HTR-8/SVneo (cell line): Measurements from ENCODE around the gene PRLR.

Source experiments
- DNase-seq: peaks from one replicate; pipeline ENCODE4 v3.0.0; 2011; ENCODE audit warnings: low spot score, mixed read lengths; ENCODE audit not compliant: insufficient read length
- FAIRE-seq: peaks from 2 replicates; lab custom pipeline; 2011; peaks lifted over from hg19 to GRCh38; lab: Jason Lieb, UNC

PRLR gene

DNA sequence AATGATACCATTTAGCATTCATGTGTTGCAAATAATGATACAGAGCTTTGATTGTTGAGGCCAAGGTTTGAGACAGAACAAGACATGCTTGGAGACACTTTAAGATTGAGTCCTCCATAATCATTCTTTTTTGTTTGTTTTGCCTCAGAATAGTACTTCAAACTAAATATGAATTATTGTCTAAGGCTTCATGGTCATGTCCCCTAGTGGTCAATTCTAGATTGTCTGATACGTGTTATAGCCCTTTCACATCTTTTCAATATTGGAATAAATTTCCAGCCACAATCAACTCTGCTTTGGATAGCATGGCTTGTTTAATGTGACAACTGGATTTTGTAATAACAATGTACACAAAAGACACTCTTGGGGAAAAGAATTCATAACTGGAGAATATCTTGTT lies 64.2 kb downstream of the PRLR start:
- no peak for DNase-seq
- no peak for FAIRE-seq

DNA sequence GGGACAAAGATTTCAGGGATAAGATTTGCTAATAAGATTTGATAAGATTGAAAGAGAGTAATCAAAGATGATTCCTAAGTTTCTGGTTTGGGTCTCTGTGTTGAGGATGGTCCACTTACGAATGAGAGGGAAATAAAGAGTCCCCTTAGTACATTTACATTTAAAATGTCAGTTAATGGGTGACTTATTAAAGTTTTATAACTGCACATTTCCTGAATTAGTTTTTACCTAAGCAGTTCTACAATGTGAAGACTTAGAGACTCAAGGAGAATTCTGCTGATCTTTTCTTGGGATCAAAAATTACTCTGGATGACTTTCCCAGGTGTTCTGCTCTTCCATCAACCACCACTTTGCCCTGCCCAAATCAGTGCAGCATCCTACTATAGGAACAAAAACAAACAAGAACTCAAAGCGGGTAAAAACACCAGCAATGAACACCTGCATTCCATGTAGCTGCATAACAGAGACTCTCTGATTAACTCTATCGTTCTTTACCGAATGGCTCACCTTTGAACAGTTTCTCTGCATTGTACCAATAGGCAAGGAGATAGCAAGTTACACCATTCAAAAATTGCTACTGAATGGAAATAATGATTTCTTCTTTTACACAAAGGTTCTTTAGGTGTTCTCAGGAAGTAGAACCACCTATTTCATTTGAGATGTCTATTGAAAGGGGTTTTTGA lies 65.3 kb downstream of the PRLR start:
- FAIRE-seq (no peak), DNase-seq (no peak)

DNA sequence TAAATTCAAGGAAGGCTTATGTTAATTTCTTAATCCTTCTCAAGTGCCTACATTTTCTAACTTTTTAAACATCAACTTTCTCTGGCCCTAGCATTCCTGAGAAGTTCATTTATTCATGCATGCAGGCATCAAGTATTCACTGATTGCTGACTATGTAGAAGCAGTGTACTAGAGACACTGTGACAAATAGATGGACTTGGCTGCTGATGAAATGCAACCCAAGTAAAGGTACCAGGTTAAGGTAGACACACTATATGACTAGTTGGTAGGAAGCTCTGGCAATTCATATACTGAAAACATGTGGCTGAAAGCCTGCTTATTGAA lies 66.6 kb downstream of the PRLR start:
- FAIRE-seq = no peak
- no peak for DNase-seq

DNA sequence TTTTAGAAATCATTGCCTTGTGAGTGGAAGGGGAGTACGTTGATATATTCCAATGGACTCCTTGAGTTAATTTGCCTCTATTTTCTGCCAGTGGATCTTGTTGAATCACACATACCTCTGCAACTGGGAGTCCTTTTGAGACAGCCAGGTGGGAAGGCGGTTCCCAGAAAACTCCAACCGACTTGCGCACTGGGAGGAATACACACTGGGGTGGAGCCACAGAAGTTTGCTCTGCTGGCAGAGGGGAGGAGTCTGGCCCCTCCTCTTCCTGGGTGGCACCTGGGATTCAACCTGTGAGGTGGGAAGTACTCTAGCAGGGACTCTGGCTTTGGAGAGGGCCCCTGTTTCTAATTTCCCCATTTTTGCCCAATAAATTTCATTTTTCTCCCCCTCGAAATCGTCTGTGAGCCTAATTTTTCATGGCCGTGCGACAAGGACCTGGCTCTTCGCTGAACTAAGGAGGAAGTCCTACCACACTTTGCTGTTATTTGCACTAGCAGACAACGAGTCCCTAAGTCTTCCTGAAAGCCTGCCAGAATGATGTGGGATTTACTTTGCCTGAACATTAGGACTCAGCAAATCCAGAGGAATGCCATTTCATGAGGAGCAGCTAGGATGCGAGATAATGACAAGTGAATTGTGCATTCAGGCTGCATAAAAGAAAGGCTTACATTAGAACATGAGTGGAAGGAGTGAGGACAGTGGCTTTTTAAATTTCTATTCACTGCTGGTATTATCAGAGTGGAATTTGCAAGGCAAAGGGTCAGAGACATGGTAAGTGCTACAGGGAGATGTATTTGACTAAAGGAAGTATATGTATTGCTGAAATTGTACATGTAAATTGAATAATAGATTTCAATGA lies 67.2 kb downstream of the PRLR start:
- FAIRE-seq = no peak
- DNase-seq = no peak

DNA sequence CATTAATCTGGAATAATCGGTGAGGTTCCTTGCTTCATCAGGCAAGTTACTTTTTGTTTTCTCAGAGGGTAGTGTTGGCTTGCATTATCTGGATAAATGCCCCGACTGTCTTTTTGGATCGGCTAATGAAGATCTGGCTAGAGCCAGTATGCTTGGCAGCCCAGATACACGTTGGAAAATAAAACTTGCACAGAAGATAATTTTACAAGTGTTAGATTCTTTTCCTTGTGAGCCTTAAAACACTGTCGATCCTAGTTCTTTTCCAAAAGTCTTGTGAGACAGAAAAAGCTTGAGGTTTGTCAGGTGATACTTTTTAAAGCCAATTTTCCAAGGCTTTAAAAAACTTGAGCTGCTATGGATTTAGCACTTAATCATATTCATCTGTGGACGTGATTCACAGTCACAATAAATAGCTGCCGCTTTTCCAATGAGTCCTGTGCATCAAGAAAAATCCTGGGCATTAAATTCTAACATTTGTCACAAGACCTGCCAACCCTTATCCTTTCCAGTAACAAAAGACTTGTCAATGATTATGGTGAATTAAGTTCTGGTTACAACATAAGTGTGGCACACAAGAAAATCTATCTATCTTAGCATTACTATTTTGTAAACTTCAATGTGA lies 68.5 kb downstream of the PRLR start:
- FAIRE-seq (no peak), DNase-seq (no peak)

DNA sequence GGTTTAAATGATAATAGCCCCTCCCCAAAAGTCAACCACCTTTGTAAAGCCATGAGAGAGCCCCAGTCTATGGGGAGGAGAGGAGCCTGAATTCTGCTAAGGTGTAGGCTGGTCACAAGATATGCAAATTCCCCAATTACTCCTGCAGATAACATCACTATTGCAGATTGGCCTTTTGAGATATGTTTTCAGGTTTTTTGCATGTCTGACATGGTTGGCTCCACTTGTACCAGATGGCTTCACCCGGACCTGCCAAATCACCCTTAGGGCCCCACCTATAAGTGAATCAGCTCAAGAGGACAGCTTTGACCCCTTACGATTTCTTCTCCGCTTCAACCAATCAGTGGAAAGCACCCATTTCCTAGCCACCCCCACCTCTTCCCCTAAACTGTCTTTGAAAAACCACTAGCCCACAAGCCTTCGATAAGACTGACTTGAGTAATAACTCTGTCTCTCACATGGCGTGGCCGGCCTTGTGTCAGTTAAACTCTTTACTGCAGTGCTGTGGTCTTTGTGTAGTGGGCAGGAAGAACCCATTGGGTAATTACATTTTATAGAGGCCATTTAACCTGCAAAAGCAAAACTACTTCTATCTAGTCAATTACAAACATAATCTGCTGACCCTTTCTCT lies 69.7 kb downstream of the PRLR start:
- DNase-seq (no peak), FAIRE-seq (no peak)

DNA sequence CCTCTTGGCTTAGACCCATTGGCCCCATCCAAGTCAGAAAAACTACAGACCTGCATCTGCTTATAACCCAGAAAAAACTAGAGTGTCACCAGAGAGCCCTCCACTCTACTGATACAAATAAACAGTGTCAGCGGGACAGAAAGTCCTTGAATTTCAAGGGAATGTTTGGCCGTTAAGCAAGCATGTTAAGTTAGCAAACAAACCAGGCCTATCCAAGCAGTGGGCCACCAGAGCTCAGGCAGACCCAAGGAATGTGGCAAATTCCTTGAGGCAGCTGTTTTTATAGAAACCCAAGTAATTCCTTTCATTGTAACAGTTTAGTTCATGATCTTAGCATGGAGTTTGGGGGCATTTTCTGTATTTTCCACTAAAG lies 70.9 kb downstream of the PRLR start:
- FAIRE-seq (no peak), DNase-seq (no peak)

DNA sequence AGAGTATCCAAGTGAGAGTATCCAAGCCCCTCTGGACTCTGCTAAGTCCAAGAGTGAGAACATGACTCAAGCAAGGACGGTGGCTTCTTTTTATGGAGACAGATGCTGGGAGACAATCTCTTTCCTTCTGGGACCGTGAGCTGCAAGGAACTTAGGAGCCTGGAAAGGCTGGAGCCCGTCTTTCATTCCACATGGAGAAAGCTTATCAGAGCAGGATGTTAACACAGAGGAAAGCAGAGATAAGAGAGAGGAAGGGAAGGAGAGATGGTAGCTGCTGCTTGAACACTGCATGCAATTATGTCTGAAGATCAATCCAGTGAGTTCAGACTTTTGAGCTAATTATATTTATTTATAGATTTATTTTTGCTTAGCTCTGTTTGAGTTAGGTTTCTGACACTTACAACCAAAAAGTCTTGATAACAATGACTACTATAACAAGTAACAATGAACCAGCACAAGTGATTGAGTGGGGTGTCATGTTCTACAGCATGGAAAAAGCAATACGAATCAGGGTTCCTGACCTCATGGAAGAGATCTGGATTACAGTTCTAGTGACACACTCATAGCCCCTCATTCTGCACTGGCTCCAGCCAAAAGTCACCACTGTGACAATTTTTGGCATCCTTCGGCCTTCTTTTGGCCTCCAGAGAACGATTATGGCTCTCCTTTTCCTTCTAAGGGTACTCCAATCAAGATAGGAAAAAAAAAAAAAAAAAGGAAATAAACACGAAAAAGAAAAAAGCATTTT lies 71.5 kb downstream of the PRLR start:
- FAIRE-seq (no peak), DNase-seq (no peak)

DNA sequence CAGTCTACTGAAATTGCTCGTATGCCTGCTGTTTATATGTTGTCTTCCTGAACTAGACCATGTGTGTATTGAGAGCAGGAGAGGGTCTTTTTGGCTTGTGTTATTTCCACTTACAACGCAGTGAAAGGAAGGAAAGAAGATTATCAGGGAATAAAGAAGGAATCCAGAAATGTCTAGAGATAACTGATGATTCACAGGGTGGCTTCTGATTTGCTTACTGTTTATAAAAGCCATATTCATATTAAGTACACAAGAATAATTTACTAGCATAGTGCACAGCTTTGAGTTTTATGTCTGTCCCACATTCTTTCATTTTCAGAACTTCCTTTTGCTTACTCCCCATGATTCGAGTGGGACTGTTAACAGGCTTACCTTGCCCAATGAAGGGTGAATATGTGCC lies 72.1 kb downstream of the PRLR start:
- DNase-seq = no peak
- no peak for FAIRE-seq

DNA sequence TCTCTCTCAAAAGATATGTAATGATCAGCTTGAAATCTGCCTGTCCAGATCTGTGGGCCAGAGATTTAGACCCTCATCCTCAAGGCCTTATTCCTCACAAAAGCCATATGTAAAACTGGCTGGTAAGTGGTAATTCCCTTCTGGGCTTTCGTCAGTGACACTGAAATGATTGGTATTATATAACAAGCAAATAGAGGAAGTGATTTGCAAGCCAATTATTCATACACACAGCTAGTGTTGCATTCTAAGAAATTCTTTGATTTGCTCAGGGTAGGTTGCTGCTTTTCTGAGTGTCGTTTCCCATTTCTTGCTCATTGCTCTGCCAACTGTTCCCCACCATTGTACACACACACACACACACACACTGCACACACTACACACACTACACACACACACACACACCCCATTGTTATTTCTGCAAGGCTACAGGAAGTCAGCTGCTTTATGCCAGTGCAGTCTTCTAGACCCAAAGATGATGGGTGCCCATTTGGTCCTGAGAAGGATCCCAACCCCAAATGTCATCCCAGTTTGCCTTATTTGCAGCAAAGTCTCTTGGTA lies 76.8 kb downstream of the PRLR start:
- FAIRE-seq (peak; percentile 86), DNase-seq (no peak)

DNA sequence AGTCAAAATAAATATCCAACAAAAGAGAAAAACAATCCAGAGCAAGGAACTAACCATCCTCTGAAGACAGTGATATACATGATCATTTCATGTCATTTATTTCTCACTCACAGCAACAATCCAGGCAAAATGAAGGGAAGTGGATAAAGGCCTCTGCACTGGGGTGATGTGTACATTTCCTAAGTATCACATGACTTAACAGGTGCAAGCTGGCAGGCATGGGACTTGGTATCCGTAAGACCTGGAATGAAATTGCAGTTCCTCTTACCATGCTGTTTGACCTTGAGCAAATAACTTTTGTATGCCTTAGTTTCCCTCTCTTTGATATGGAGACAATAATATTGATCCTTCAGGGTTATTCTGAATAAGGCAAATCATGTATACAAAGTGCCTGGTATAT lies 77.6 kb downstream of the PRLR start:
- FAIRE-seq = peak; percentile 44
- DNase-seq = no peak

DNA sequence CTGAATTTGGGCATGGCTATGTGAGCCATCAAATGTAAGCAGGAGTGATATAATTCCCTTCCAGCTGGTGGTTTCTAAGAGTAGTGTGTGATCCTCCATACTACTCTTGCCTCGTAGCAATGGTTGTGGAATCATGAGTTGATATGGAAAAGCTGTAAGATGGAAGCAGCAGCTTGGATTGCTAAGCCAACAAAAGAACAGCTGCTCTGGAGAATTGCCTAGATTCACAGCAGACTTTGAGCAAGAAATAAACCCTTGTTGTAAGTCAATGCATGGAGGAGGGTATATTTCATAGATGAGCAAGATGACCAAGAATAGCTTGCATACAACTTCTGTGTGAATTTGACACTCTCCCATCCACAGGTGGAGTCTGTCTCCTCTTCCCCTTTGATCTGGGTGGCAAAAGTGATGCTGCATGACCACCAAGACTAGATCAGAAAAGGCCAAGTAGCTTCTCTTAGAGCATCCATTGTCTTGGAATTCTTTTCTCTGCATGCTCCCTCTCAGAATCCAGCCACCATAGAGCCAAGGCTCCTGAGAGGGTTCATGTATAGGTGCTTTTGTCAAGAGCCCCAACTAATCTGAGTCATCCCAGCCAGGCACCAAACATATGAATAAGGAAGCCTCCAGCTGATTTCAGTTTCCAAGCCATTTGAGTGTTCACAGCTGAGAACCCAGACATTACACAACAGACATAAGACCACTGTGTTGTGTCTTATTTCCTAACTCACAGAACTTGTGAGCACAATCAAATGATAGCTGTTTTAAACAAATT lies 79.0 kb downstream of the PRLR start:
- DNase-seq (no peak), FAIRE-seq (peak; percentile 67)

DNA sequence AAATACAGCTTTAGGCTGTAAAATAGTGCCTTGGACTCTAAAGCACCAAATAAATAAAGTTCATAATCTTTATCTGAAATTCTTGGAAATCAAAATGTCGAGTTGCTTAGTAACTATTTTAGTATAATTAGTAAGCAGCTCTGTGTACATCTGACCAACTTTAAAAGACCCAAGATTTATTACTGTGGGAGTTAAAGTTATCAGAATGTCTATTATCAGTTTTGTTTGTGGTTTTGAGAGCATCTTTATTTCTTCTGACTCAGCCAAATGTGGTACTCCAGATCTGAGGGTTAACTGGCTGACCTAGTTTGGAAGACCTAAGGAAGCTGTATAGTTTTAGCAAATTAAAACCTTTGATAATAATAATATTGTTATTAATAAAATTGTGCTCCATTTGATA lies 81.2 kb downstream of the PRLR start:
- DNase-seq (no peak), FAIRE-seq (no peak)

DNA sequence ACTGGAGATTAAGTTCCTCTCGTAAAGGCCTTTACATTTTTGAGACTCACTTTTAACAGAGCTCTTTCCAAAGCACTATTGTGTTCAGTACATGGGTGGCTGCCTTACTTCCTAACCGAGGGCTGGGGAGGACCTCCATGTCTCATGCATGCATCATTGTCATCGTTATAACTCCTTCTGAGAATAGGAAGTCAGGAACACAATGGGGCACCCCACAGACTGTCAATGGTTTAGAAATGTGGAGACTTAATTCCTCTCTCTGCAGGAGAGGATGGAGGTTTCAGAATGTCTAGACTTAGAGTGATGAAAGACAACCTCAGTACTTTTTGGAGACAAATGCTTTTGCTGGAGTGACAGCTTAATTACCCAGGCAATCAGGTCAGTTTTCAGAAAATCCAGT lies 83.9 kb downstream of the PRLR start:
- no peak for DNase-seq
- FAIRE-seq = no peak

DNA sequence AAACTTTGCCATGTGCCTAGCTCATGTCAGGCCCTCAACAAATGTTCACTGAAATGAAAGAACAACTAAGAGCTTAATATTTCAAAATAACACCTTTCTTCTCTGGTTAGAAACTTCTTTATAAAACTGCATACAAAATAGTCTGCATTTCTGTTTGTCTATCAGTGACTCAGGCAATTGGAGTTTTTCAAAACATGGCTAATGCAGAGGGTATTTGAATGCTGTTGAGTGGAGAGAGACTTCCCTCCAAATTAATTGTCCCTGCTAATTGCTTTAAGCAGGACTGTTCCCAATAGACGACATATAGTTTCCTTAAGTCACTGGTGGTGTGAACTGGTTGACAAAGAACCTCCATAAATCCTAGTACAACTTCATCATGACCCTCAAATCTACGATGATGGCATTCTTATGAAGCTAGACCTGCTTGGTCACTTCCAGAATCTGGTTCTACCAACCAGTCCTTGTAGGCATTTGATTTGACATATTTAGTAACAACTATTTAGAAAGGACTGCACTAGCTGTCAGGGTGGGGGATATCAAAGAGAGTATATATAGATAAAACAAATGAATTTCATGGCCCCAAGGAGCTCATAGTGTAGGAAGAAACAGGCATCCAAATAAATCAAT lies 84.5 kb downstream of the PRLR start:
- FAIRE-seq = no peak
- no peak for DNase-seq

DNA sequence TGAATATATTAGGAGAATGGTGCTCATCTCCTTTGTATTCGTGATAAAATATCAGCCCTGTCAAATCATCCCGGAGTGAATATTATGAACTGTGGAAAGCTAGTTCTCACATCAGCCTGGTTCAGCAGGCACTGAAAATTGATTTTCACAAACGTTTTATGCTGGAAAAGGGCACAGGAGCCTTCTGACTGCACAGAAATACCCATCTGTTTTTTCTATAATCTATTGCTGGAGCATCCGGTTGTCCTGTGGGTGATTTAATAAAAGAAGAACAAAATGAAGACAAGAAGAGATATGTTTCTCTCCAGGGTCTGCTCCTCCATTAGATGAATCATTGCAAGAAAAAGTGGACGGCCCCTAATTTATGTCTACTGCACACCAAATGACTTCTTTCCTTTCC lies 85.3 kb downstream of the PRLR start:
- FAIRE-seq (no peak), DNase-seq (no peak)

DNA sequence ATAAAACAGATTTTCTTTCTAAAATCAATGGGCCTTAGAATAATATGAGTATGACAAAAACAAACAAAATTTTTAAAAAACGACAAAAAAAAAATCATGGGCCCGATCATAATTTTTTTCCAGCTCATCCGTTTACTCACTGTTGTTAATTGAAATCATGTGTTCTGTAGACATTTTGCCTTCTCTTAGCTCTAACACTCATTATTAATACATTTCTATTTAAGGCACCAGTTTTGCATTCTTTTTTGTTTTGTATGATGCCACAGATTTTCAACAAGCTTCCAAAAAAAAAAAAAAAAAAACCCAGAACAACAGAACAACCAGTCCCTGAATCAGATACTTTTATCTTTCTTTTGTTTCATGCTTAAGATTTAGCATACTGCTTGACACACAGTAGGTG lies 86.4 kb downstream of the PRLR start:
- DNase-seq (no peak), FAIRE-seq (no peak)

DNA sequence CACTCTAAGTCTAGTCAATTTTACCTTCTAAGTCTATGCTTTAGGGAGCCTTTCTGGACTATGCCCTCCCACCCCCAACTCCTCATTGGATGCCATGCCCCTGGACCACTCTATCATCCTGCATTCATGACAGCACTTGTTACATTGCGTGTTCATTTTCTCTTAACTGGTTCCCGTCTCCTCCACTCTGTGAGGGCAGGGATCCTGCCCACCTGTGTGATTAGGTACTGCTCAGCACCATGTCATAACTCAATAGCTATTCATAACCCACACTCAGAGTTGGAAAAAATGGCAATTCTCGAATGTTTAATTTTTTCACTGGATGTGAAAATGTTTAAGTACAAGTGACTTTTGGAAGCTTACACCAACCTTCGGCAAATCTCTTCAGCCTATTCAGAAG lies 88.5 kb downstream of the PRLR start:
- FAIRE-seq = no peak
- no peak for DNase-seq

DNA sequence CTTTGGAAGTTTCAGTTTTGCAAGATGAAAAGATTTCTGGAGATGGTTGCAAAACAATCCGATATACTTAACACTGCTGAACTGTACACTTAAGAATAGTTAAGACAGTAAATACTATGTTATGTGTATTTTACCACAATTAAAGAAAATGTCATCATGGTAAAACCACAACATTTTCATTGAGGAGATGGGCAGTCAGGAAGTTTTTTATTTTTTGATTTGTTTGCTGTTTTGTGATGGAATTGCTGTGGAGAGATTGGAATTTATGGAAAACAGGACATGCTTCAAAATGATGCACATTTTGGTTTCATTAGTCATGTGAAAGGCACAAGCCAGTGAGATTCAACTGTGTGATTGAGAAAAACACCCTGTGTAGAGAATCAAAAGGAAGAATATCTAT lies 92.1 kb downstream of the PRLR start:
- FAIRE-seq = no peak
- peak; percentile 47 for DNase-seq
